SK-N-DZ (cell line): ENCODE results near the gene SBF1.

Experiments
- DNase-seq: peaks from one replicate; pipeline ENCODE4 v3.0.0-alpha.2; 2015; ENCODE audit warnings: low spot score

Gene SBF1

DNA sequence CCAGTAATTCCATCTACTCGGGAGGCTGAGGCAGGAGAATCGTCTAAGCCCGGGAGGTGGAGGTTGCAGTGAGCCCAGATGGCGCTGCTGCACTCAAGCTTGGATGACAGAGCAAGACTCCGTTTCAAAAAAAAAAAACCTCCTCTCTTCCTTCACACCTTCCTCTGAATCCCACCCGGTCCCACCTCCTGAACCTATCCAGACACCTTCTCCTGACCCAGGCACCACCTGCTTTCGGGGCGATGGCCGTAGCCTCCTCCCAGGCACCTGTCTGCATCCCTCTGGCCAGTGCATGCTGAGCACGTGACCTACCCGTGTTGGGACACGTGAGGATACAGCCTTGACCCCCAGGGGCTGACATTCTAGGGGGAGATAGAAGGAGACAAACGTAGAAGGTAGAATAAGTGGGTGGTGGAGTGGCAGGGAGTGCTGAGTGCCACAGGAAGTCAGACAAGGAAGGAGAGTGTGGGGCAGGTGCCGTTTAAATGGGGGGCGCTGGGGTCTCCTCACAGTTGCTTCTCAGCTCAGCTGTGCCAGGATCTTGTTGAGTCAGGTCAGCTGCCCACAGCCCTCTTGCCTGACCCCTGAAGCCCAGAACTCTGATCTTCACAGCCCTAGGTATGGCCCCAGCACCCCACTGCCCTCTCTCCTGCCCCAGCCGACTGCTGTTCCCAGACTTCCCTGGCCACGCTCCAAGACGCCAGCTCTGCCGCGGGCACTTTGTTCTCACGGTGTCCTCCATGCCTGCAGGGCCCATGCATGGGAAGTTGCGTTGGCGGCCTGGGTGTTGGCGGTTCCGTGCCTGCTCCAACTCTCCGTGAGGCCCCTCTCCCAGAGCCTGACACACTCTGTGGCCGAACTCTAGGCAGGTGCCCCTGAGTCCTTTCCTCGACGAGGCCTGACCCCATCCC is 10.6 kb upstream of the SBF1 start:
- DNase-seq, result no peak

DNA sequence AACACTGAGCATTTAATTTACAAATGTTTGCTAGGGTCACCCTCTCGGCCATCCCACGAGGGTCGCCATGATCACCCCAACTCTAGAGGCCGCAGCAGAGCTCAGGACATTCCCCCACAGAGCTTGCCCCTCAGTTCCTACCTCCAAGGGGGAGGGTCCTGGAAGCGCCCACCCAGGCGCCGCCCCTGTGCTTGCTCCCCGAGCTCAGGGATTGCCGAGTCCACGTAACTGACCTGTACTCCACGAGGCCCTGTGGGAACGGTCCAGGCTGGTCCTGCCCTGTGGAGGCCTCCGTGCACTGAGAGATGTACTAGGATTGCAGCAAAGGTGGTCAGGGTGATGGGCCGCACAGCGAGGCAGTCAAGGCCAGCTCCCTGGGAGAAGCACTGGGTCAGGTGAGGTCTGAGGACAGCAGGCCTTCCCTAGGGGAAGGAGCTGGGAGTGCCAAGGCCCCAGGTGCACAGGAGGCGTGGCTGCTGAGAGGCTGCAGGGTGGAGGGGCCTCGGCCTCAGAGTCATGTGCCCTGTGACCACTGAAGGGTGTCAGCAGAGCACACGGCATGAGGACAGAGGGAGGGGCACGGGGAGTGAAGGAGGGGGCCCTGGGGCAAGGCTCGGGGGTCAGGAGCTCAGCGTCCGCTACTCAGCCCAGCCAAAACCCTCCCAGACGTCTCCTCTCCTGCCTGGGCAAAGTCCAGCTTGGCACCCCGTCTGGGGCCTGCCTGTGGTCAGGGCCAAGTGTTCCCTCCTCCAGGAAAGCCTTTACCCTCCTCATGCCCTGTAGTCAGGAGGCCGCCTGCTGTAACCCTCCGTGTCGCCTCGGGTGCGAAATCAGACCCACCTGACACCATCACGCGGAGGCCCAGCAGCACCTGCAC is 9.4 kb upstream of the SBF1 start:
- DNase-seq, result no peak

DNA sequence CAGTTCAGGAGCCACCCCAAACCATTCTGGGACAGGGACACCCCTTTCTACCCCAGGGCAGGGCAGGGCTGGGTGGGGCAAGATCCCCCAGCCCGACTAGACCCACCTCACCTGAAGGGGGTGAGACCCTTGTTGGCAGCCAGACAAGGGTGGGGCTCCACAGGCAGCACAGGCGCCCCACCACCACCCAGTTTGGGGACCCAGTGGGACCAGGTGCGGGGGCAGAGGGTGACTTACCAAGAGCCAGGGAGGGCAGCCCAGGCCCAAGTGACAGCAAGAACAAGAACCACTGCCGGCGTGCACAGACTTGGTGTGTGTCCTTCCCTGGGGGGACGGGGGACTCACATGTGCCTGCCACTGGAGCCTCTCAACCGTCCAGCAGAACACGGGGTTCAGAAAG is 8.7 kb upstream of the SBF1 start:
- no peak for DNase-seq

DNA sequence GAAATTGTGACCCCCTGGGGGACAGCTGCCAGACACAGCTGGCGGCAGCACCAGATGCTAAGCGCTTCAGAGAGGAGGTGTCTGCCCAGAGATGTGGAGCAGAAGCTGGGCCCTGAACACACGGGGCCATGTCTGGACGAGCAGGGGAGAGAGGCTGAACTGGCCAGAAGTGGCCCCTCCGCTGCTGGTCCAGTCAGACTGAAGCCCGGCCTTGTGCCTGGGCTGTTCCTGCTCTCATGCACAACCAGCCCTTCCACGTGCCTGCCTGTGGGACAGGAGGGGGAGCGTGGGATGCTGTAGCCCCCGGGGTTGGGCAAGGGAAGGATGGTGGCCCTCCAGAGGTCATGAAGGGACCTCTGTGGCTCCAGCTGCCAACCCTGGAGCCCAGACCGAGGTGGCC is 8.3 kb upstream of the SBF1 start:
- no peak for DNase-seq

DNA sequence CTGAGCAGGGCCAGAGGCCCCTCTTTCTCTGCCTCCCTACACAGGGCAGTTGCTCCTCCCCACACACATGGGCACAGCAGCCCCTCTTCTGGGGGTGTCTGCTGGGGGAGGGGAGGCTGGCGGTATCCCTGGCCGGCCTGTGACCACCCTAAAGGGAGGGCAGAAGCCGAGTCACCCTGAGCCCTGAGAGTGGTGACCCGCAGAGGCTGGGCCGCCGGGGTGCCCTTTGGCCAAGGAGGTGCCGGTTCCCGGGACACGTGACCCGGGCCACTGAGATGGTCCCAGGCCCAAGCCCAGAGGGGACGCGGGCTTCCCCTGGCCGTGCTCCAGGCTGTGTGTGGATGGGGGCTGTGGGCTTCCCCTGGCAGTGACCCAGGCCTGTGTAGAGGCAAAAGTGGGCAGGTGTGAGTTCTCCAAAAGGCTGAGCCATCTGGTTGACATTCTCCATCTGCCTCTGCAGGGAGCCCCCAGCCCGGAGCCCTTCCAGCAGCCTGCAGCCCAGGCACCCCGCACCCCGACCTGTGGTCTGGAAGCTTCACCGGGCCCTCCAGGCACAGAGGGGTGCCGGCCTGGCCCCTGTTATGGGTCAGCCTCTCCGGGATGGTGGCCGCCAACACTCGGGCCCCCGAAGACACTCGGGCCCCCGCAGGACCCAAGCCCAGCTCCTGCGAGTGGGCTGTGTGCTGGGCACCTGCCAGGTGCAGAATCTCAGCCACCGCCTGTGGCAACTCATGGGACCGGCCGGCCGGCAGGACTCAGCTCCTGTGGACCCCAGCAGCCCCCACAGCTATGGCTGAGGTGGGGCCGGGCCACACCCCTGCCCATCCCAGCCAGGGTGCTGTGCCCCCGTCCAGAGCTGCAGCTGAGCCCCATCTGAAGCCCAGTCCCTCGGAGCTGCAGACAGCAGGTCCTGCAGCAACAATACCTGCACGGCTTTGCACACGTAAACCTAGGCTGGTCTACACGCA is 7.6 kb upstream of the SBF1 start:
- no peak for DNase-seq

DNA sequence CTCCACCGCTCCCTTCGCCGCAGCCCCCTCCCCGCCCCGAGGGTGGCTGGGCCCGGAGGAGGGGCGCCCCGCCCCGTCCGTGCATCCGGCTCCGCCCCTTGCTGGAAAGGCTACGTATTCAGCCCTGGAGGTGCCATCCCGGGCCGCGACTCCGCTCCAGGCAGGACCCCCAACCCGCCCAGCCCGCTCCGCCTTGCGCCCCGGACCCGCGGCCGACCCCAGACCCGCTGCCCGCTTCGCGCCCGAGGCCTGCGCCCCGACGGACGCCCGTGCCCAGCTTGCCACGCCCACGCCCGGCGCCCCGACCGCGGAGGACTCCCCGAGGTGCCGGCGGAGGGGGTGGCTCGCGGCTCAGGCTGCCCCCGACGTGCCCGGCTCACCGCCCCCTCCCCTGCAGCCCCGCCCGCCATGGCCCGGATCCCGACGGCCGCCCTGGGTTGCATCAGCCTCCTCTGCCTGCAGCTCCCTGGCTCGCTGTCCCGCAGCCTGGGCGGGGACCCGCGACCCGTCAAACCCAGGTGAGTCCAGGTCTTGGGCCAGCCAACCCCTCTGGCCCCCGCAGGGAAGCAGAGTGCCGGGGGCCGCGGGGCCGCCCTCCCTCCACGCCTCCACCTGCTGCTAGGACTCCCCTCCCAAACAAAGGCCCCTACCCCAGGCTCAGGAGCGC is 6.7 kb upstream of the SBF1 start, which contains the start of gene ADM2:
ADM2 (plus strand) TSS at position 104 of the 667 bp plus-strand sequence; CDS start at position 409, 305 bp downstream.
- DNase-seq, result no peak

DNA sequence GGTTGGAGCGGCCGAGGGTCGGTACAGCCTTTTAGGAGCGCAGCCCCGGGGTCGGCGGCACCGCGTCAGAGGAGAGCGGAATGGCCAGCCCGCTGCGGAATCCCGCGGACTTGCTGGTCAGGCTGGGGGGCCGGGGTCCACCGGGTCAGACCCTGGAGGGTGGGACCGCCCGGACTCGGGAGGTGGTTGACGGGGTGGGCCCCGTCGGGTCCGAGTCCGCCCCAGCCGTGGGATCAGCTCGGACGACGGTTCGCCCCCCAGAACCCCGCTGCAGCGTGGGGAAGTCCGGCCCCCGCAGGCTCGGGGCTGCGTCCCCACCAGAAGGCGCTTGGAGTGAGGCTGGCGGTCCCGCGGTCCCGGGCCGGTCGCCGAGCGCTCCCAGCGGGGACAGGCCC is 6.2 kb upstream of the SBF1 start:
- no peak for DNase-seq

DNA sequence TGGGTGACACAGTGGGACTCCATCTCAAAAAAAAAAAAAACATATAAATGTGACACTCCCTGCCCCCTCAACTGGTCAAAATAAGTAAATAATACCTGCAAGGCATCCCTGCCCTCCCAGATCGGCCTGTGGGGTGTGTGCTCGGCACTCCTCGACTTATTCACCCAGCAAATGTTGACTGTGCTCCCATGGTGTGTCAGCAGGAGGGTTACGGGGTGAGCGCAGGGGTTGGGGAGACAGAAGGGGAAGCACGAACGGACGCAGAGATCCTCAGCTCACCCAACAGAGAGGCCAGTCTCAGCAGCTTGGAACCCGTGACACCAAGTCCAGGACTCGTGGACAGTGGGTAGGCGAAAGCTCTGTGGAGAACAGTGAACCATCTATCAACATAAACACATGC is 4.9 kb upstream of the SBF1 start:
- no peak for DNase-seq

DNA sequence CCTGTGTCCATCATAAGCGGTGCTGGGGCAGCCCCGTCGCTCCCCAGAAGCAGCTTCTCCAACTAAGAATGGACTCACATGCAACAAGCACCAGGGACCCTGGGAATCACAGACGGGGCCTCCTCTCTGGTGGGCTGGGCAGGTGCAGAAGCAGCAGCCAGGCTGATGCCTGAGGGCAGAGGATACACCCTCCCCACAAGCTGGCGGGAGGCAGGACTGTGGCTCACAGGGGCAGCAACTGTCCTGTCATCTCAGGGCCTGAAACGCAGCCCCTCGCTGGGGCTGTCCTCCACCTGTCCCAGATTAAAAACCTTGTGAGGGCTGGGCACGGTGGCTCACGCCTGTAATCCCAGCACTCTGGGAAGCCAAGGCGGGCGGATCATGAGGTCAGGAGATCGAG is 3.1 kb upstream of the SBF1 start:
- no peak for DNase-seq

DNA sequence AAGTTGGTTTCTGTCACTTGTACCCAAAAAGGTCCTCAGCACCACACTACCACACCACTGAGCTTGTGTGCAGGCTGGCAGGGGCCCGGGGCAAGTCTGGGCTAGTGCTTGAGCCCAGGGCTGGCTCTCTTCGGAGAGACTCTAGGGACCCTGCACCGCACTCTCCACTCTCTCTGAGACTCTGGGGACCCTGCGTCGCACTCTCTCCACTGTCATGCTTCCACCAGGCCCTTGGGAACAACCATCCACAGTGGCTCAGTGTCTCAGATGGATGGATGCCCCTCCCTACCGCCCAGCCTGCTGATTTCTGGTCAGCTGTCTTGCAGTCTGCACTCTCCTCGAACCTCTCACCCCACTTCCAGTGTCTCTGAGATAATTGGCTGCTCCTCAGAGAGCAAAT is 2.0 kb upstream of the SBF1 start:
- DNase-seq, result no peak

DNA sequence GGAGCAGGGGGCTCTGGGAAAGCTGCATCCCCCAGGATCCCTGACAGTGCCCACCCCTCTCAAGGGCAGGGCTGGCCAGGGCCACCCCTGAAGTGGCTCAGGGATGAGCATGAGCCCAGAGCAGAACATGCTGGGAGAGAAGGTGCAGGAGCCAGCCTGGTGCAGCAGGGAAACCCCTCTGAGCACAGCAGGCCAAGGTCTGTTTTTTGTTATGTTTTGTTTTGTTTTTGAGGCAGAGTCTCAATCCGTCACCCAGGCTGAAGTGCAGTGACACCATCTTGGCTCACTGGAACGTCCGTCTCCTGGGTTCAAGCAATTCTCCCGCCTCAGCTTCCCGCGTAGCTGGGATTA is 792 bp upstream of the SBF1 start:
- DNase-seq, result no peak

DNA sequence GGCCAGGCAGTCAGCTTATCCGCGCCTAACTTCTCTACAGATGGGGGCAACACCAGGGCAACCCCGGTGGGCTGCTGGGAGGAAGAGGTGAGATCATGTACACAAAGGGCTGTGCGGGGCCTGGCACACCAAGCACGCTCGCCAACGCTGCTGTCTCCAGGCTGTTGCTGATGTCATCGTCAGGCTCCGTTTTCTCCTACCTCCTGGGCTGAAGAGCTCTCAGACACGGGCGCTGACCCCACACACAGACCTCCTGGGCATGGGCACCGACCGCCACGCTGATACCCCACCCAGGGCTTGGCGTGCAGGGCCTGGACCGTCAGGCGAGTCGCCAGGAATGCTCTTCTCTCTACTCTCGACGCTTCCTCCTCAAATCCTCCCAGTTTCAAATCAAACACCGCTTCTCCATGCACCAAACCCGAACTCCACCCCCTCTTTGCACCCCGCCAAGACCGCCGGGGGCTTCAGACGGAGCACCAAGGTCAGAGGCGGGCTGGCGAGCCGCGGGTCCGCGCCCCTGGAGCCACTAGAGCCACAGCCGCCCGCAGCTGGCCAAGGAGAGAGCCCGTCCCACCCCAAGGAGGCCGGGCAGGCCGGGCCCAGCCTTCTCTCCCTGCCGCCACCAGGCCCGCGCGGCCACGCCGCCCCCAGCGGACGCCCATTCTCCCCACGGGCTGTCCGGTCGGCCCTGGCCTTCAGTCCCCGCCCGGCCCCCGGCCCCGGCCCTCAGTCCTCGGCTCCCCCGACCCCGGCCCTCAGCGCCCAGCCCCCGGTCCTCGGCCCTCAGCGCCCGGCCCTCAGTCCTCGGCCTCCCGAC is 772 bp downstream of the SBF1 start:
- no peak for DNase-seq

DNA sequence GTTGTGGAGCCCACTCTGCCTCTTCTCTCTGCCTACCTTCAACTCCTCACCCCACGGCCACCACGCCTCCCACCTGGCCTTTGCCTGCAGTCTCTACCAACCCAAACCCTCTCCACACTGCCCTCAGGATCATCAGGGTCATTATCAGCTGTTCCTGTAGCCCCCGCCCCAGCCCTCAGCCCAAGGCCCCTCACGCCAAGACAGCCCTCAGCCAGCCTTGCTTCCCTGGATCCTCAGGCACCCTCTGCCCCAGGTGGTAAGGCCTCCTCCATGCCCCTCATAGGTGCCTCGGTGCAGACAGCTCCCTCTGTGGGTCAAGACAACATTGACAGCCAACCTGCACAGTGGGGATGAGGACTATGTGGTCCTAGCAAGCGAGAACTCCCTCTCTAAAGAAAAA is 1.7 kb downstream of the SBF1 start:
- no peak for DNase-seq

DNA sequence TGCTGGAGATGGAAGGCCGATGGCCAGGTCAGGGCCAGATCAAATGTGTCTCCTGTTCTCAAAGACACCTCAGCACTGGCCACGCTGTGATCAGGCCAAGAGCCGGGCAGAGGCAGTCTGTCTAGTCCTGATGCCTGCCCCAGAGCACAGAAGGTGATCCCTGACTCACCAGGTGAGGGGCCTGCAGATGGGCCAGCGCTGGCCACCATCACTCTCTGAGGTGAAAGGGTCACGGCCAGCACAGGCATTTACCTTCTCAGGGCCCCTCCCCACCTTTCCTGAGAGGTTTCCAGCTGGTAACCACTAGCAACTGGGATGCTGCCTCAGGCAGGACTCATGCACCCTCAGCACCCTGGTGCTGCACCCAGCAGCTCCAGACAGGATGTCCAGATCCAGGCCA is 2.9 kb downstream of the SBF1 start:
- no peak for DNase-seq

DNA sequence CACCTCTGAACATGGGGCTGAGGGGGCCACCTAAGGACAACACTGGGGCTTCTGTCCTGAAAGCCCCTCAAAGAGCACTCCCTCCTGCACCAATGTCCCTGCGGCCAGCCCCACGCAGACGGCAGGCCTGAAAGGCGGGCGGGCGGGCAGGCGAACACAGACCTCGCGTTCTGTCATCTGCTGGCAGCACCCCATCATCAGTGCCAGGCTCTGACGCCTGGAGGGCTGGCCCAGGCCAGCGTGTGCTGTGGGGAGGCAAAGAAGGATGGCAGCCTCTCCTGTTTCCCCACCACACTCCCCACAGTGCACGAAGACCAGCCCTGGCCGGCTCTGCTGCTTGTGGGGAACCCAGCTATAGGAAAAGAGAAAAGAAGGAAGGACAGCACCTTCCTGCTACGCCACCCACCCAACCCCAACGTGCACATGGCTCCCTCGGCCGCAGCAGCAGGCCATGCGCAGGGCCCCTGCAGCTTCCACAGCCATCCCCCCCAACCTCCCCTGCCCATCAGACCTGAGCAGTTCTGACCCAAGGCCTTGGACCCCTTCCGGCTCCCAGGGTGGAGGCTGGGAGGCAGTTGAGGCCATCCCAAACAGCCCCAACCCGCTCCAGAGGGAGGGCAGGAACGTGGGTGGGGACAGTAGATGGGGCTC is 3.5 kb downstream of the SBF1 start:
- DNase-seq, result no peak

DNA sequence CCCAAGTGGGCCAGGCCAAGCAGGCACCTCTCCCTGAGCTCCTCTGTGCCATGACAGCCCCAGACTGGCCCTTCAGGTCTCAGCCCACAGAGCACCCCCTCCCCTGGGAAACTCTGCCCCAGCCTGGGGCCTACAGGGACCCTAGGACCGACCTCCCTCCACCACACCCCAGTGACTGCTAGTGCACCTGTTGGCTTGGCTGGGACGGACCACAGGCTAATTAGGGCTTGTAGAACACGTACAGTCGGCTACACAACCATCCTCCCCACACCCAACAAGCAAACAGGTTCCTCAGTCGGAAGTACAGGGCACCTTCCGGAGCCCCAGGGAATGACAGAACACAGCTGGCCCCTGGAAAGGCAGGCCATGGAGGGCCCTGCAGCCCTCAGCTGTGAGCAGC is 4.3 kb downstream of the SBF1 start:
- DNase-seq, result no peak

DNA sequence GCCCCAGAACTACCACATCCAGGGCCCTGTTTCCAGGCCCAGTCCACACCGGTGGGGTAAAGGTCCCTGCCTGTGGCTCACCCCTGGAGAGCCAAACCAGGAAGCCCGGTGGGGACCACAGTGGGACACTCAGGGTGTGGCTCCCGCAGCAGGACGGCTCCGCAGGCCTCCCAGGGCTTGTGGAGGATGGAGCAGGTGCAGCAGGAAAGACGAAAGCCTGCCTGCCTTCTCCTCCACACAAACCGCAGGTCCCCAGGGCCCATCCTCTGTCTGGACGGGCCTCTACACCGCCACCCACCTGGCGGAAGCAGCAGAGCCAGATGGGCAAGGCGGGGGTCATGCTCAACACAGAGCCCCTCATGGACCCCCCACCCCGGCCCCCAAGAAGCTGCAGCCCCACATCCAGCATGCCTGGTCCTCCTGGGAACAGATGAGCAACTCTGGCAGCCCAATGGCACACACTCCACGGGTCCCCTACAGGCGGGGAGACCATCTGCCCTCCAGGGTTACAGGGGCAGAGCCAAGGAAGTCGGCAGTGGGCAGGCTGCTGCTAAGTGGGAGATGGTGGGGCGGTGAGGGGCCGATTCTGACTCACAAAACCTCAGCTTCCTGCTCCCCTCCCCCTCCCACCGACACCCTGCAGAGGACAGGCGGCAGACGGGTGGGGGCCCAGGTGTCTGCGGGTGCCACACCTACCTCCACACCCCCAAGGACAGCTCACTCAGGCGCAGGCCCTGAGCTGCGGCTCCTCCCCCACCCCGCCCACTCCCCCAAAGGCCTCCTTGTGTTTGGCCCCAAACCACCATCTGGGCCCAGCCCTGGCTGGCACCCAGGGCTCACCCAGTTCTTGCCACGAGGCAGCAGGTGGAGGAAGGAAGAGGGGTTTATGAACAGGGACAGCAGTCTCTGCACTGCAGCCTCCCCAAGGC is 5.2 kb downstream of the SBF1 start:
- no peak for DNase-seq

DNA sequence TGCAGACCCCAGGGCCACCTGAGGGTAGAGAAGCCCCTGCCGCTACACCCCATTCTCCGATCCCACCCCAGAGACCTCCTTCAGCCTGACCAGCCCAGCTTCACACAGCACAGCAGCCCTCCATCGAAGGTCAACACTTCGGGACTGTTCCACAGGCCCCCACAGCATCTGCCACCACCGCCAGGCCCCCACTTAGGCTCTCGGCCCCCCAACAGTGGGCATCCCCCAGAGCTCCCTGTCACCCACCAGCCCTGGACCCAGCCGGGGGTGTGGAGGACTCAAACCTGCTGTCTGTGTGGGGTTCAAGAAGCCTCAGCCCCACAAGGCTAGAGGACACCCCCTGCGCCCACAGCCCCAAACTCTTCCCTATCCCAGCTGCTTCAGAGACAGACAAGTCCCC is 6.2 kb downstream of the SBF1 start:
- DNase-seq, result no peak
